HEK293T (cell line): Measurements from ENCODE around the gene RBMS1.

Experiments
- ARNT ChIP-seq: fragments of 450-650 bp; IDR thresholded peaks from 2 replicates; pipeline ENCODE4 v1.6.1; 2017; ENCODE audit warnings: mild to moderate bottlenecking
- BHLHE40 ChIP-seq: fragments of 450-650 bp; IDR thresholded peaks from 2 replicates; pipeline ENCODE4 v1.6.1; 2016; ENCODE audit warnings: mild to moderate bottlenecking, moderate library complexity, borderline replicate concordance
- ELF4 ChIP-seq: fragments of 450-650 bp; IDR thresholded peaks from 2 replicates; pipeline ENCODE4 v1.6.1; 2017; ENCODE audit warnings: antibody characterized with exemption
- FOXA1 ChIP-seq: fragments of 450-650 bp; IDR thresholded peaks from 2 replicates; pipeline ENCODE4 v1.6.1; 2016; ENCODE audit warnings: mild to moderate bottlenecking
- FOXK2 ChIP-seq: fragments of 450-650 bp; IDR thresholded peaks from 2 replicates; pipeline ENCODE4 v1.6.1; 2016; ENCODE audit warnings: mild to moderate bottlenecking
- FOXM1 ChIP-seq: fragments of 450-650 bp; IDR thresholded peaks from 2 replicates; pipeline ENCODE4 v1.6.1; 2017; ENCODE audit warnings: mild to moderate bottlenecking, borderline replicate concordance
- SP1 ChIP-seq: fragments of 450-650 bp; IDR thresholded peaks from 2 replicates; pipeline ENCODE4 v1.6.1; 2017
- SUZ12 ChIP-seq: fragments of 450-650 bp; IDR thresholded peaks from 2 replicates; pipeline ENCODE4 v1.6.1; 2016; ENCODE audit warnings: mild to moderate bottlenecking
- TARDBP ChIP-seq: fragments of 450-650 bp; IDR thresholded peaks from 2 replicates; pipeline ENCODE4 v1.6.1; 2016

DNA sequence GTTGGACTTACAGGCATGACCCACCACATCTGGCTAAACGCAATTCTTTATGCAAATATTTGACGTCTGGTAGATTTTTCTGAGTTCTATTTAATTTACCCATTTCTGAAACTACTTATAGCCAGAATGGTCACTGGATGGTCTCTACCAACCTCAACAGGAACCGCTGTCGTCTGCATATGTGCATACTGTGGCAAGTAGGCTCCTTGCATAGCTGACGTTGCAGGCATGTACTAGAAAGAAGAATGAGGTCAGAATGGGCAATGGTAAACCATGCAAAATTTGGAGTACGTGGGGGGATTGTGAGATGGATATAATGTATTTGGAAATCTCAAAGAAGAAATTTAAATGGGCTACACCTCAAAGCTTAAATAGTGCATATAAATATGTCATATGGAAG lies 216.5 kb downstream of the RBMS1 start:
- TF ChIP-seq FOXM1 (no peak), BHLHE40 (no peak), SP1 (no peak), FOXK2 (no peak), ELF4 (no peak), FOXA1 (no peak), ARNT (no peak), TARDBP (no peak), SUZ12 (no peak)
